ENCODE data around the gene HNRNPC.

DNA sequence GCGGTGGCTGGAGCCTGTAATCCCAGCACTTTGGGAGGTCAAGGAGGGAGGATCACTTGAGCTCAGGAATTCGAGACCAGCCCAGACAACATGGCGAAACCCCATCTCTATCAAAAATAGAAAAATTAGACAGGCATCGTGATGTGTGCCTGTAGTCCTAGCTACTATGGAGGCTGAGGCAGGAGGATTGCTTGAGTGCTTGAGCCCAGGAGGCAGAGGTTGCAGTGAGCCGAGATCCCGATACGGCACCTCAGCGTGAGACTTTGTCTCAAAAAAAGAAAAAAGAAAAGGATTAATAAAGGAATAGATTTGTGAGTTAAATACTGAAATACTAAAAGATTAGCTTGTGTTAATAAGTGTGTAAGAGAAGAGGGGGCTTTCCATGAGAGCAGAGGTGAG lies 40.0 kb upstream of the HNRNPC start:
- TF ChIP-seq EZH2 (IDR thresholded peaks at IDR 0.05; ENCODE audit: insufficient read depth, poor library complexity, severe bottlenecking) (no peak), EZH2phosphoT487 (IDR thresholded peaks at IDR 0.05; ENCODE audit: insufficient read depth, low read depth) (no peak)
